ENCODE measurements around the gene RCHY1.

The RCHY1 gene

GRCh38 chr4:75514131-75514948 lies at the start of gene RCHY1, which contains the start of gene THAP6:
Gene RCHY1 (minus strand): TSS chr4:75514403. CDS start chr4:75514286, 117 bp downstream.
Gene THAP6 (plus strand): TSS chr4:75514473. CDS start chr4:75515453, 980 bp downstream.
- peak within 1 kb of the TSS; percentile 94 for H3K27ac ChIP-seq

GRCh38 chr4:75561789-75562188 lies 47.6 kb upstream of the RCHY1 start:
- no peak for TF ChIP-seq ZFX (IDR thresholded peaks at IDR 0.05; ENCODE audit: borderline replicate concordance)
- TF ChIP-seq, protein P1, sequence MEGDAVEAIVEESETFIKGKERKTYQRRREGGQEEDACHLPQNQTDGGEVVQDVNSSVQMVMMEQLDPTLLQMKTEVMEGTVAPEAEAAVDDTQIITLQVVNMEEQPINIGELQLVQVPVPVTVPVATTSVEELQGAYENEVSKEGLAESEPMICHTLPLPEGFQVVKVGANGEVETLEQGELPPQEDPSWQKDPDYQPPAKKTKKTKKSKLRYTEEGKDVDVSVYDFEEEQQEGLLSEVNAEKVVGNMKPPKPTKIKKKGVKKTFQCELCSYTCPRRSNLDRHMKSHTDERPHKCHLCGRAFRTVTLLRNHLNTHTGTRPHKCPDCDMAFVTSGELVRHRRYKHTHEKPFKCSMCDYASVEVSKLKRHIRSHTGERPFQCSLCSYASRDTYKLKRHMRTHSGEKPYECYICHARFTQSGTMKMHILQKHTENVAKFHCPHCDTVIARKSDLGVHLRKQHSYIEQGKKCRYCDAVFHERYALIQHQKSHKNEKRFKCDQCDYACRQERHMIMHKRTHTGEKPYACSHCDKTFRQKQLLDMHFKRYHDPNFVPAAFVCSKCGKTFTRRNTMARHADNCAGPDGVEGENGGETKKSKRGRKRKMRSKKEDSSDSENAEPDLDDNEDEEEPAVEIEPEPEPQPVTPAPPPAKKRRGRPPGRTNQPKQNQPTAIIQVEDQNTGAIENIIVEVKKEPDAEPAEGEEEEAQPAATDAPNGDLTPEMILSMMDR (IDR thresholded peaks at IDR 0.05) = no peak
- no peak overlapping the region for H3K27ac ChIP-seq

More at GRCh38 chr4:75514131-75514948, at the start of gene RCHY1, which contains the start of gene THAP6:
- TF ChIP-seq, protein P1 (IDR thresholded peaks at IDR 0.05) = no peak
- no peak for TF ChIP-seq ZFX (IDR thresholded peaks at IDR 0.05; ENCODE audit: borderline replicate concordance)

DNA sequence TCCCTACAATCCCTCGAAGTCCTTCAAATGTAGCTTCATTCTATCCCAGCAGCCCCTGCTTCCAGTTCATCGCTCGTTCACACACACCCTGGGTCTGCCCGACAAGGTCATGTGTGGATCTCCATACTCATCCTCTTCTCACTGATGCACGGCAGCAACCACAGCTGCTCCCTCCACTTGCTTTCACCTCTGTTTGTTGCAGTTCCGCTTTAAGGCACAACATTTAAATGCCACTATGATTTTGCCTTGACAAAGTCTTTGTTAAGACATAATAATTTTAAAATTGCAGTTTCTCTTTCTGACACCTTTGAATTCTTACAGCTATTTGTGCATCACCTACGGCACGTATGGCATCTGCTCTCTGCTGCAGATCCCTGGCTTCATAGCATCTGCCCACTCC lies 43.5 kb upstream of the RCHY1 start:
- H3K27ac ChIP-seq = no peak overlapping the region
- TF ChIP-seq, protein P1 (IDR thresholded peaks at IDR 0.05) = no peak
- no peak for TF ChIP-seq ZFX (IDR thresholded peaks at IDR 0.05; ENCODE audit: borderline replicate concordance)

DNA sequence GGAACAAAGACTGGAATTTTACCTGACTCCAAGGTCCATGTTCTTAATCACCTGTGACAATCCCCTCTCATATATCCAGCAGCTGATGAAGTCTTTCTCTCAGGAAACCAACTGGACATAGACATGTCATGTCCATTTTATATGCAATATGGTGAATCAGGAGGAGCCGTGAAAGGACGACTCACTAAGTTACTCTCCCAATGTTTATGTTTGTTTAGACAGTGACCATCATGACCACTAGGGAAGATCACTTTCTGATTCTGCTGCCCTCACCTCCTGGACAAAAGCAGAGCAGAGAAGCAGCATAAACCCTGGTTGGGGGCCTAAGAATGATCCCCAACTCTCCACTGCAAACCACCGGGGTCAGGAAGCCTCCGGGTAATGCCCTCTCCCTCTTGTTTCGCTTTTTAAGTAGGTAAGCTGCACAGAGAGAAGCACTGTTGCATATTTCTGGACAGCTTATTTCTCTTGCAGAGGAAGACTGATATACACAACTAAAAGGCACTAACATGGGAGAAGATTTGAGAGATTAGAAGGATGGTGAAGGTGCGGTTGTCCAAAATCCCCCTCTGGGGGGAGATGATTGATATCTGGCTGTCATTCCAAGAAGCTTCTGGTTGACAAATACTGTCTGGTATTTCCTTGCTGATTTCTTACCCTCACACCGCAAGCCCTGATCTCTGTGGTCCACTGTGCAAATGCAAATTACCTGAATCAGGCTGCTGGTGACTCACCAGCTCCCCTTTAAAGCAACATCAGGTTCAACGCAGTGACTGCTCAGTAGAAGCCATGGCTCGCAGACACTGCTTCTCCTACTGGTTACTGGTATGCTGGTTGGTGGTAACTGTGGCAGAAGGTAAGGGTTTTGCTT lies 41.3 kb upstream of the RCHY1 start, which contains the start of gene ODAPH:
Gene ODAPH, plus strand, starts transcription at position 773 of the 871 bp plus-strand sequence. Its CDS starts 17 bp downstream, at position 790.
- TF ChIP-seq, protein P1 (IDR thresholded peaks at IDR 0.05) = peak; percentile 48
- TF ChIP-seq ZFX (IDR thresholded peaks at IDR 0.05; ENCODE audit: borderline replicate concordance) = no peak
- no peak within 1 kb of the TSS for H3K27ac ChIP-seq

- TF ChIP-seq ZFX (IDR thresholded peaks at IDR 0.05; ENCODE audit: borderline replicate concordance) = no peak
- TF ChIP-seq, protein P1 (IDR thresholded peaks at IDR 0.05) = no peak
- no peak overlapping the region for H3K27ac ChIP-seq
Observed at GRCh38 chr4:75552452-75552851, 38.2 kb upstream of the RCHY1 start.

- TF ChIP-seq, protein P1 (IDR thresholded peaks at IDR 0.05) = no peak
- no peak for TF ChIP-seq ZFX (IDR thresholded peaks at IDR 0.05; ENCODE audit: borderline replicate concordance)
- H3K27ac ChIP-seq = no peak overlapping the region
Observed at GRCh38 chr4:75549019-75549418, 34.8 kb upstream of the RCHY1 start.

Data from 22Rv1 (cell line).